DND-41 (cell line): ENCODE data around the gene BRCA2.

Experiments used
- EZH2 ChIP-seq: IDR thresholded peaks from 3 replicates; pipeline ENCODE4 v1.6.1; 2012; ENCODE audit warnings: borderline replicate concordance, low read depth, mild to moderate bottlenecking, moderate library complexity, low read length, inconsistent platforms; ENCODE audit not compliant: severe bottlenecking
- TF ChIP-seq, protein P1 (sequence below): IDR thresholded peaks from 2 replicates; pipeline ENCODE4 v1.5.1; 2012; ENCODE audit warnings: borderline replicate concordance, low read length, moderate library complexity, mild to moderate bottlenecking; ENCODE audit not compliant: poor library complexity, severe bottlenecking; ENCODE audit errors: extremely low read depth

DNA sequence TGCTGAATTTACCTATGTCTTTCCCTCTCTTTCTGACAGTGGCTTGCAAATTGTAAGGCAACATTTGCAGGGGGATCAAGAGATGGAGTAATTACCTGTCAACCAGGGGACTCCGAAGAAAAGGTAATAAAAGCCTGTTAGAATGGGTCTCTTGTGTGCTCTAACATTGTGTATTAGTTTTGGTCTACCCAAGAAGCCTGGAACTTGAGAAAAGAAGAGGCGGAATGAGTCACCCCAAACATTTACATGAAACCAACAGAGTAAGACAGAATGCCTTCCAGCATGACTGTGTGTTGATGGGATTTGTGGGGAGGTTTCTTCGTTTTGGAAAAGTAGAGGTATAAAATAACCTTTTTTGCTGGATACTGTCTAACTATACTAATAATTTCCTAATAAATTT lies 36.9 kb upstream of the BRCA2 start:
- TF ChIP-seq, protein P1, sequence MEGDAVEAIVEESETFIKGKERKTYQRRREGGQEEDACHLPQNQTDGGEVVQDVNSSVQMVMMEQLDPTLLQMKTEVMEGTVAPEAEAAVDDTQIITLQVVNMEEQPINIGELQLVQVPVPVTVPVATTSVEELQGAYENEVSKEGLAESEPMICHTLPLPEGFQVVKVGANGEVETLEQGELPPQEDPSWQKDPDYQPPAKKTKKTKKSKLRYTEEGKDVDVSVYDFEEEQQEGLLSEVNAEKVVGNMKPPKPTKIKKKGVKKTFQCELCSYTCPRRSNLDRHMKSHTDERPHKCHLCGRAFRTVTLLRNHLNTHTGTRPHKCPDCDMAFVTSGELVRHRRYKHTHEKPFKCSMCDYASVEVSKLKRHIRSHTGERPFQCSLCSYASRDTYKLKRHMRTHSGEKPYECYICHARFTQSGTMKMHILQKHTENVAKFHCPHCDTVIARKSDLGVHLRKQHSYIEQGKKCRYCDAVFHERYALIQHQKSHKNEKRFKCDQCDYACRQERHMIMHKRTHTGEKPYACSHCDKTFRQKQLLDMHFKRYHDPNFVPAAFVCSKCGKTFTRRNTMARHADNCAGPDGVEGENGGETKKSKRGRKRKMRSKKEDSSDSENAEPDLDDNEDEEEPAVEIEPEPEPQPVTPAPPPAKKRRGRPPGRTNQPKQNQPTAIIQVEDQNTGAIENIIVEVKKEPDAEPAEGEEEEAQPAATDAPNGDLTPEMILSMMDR, result no peak
- no peak for TF ChIP-seq EZH2
